H1 (cell line): Measurements from ENCODE around the gene PRR16. TPM values are rescaled to one million over a fixed set of nuclear protein-coding genes. Genes with fewer than 3 reads are reported as not detected.

Experiments used
- CTCF ChIA-PET: fragments of 300-600 bp; sonication (Branson Sonifier 250); formaldehyde crosslinking; loops from one replicate; lab custom pipeline; 2021; ENCODE audit not compliant: partially characterized antibody; lab: Charles Lee
- POLR2A ChIA-PET: fragments of 300-600 bp; sonication (Branson Sonifier 250); formaldehyde crosslinking; loops from one replicate; lab custom pipeline; 2021; ENCODE audit warnings: inconsistent platforms; ENCODE audit not compliant: partially characterized antibody; lab: Charles Lee
- DNase-seq, 2 experiments: peaks; one replicate each; pipeline versions ENCODE4 v3.0.0 to v3.0.0-alpha.2; 2010 to 2022; ENCODE audit warnings: low spot score in 2 of 2, low read depth in 1 of 2, mixed read lengths in 1 of 2
- FAIRE-seq: peaks from 2 replicates; lab custom pipeline; 2011; peaks lifted over from hg19 to GRCh38; lab: Jason Lieb, UNC
- H2AFZ ChIP-seq: 2 replicates; pipeline ENCODE4 v1.8.1; 2012; ENCODE audit warnings: low read length, inconsistent platforms
- H2AK5ac ChIP-seq: 2 replicates; pipeline ENCODE4 v1.6.1; 2013; ENCODE audit warnings: low read depth, low read length
- H2BK120ac ChIP-seq: replicated peaks from 2 replicates; pipeline ENCODE3; 2013; ENCODE audit warnings: low read depth, low read length, inconsistent platforms
- H2BK12ac ChIP-seq: 2 replicates; pipeline ENCODE4 v1.6.1; 2013; ENCODE audit warnings: low read depth, low read length
- H2BK15ac ChIP-seq: 2 replicates; pipeline ENCODE4 v1.6.1; 2013; ENCODE audit warnings: low read length
- H2BK20ac ChIP-seq: 2 replicates; pipeline ENCODE4 v1.6.1; 2013; ENCODE audit warnings: low read length
- H2BK5ac ChIP-seq: 2 replicates; pipeline ENCODE4 v1.6.1; 2013; ENCODE audit warnings: low read depth, low read length
- H3K14ac ChIP-seq: 2 replicates; pipeline ENCODE4 v1.6.1; 2013; ENCODE audit warnings: inconsistent platforms; ENCODE audit not compliant: insufficient read length
- H3K18ac ChIP-seq: 2 replicates; pipeline ENCODE4 v1.6.1; 2013; ENCODE audit warnings: low read length; ENCODE audit errors: extremely low read depth
- H3K23ac ChIP-seq: 2 replicates; pipeline ENCODE4 v1.6.1; 2013; ENCODE audit warnings: inconsistent platforms; ENCODE audit not compliant: insufficient read length
- H3K23me2 ChIP-seq: 2 replicates; pipeline ENCODE4 v1.6.1; 2013; ENCODE audit warnings: low read depth, low read length
- H3K27ac ChIP-seq: 2 replicates; pipeline ENCODE4 v1.6.1; 2011; ENCODE audit warnings: low read depth, low read length, inconsistent platforms
- H3K27me3 ChIP-seq, 4 experiments: replicated peaks in 1 of 4; 1 replicate in 1 of 4; 2 replicates in 3 of 4; pipeline versions ENCODE4 v1.6.1 to v1.8.1; 2011 to 2013; ENCODE audit warnings: low read length in 3 of 4, mild to moderate bottlenecking in 3 of 4, inconsistent platforms in 2 of 4, mixed read lengths in 2 of 4, moderate library complexity in 1 of 4; ENCODE audit not compliant: control insufficient read depth in 3 of 4, insufficient read depth in 3 of 4; ENCODE audit errors: extremely low read depth in 1 of 4
- H3K36me3 ChIP-seq, 4 experiments: 2 replicates each; pipeline versions ENCODE4 v1.6.1 to v1.8.1; 2011 to 2013; ENCODE audit warnings: mild to moderate bottlenecking in 4 of 4, low read length in 3 of 4, moderate library complexity in 2 of 4, control low read depth in 1 of 4, inconsistent platforms in 1 of 4; ENCODE audit not compliant: insufficient read depth in 4 of 4, control insufficient read depth in 2 of 4
- H3K4ac ChIP-seq: replicated peaks from 2 replicates; pipeline ENCODE3; 2013; ENCODE audit warnings: low read length, low read depth, mixed read lengths, inconsistent platforms; ENCODE audit not compliant: insufficient read length
- H3K4me1 ChIP-seq, 4 experiments: replicated peaks in 1 of 4; 1 replicate in 1 of 4; 2 replicates in 3 of 4; pipeline versions ENCODE4 v1.6.1 to v1.8.1; 2011 to 2013; ENCODE audit warnings: low read length in 3 of 4, inconsistent platforms in 2 of 4, mixed read lengths in 1 of 4; ENCODE audit not compliant: insufficient read depth in 4 of 4, control insufficient read depth in 3 of 4
- H3K4me2 ChIP-seq, 2 experiments: 2 replicates each; pipeline versions ENCODE4 v1.6.1 to v1.8.1; 2011 to 2013; ENCODE audit warnings: low read depth in 2 of 2, low read length in 2 of 2, control low read depth in 1 of 2, inconsistent platforms in 1 of 2, mild to moderate bottlenecking in 1 of 2; ENCODE audit not compliant: insufficient read depth in 1 of 2
- H3K4me3 ChIP-seq, 4 experiments: fragments of 200-600, 300-600 bp in 1 of 4; sonication (generic), shearing (Covaris generic), sonication (Bioruptor Twin) in 1 of 4; 2 replicates each; pipeline versions ENCODE4 v1.5.1 to v1.8.1; 2011 to 2016; ENCODE audit warnings: low read length in 4 of 4, low read depth in 3 of 4, control low read depth in 2 of 4, inconsistent platforms in 2 of 4, mild to moderate bottlenecking in 2 of 4, mixed read lengths in 1 of 4, moderate library complexity in 1 of 4; ENCODE audit not compliant: insufficient read depth in 2 of 4; ENCODE audit errors: extremely low read depth in 1 of 4
- H3K56ac ChIP-seq: replicated peaks from 2 replicates; pipeline ENCODE3; 2013; ENCODE audit warnings: low read depth, mild to moderate bottlenecking, mixed read lengths, low read length, inconsistent platforms; ENCODE audit not compliant: insufficient read length
- H3K79me1 ChIP-seq: 2 replicates; pipeline ENCODE4 v1.6.1; 2013; ENCODE audit warnings: low read depth, low read length, control low read depth
- H3K79me2 ChIP-seq, 2 experiments: 2 replicates each; pipeline versions ENCODE4 v1.6.1 to v1.8.1; 2012 to 2013; ENCODE audit warnings: low read length in 2 of 2, mild to moderate bottlenecking in 2 of 2, inconsistent platforms in 1 of 2; ENCODE audit not compliant: insufficient read depth in 2 of 2, control insufficient read depth in 1 of 2
- H3K9ac ChIP-seq, 4 experiments: replicated peaks in 1 of 4; 1 replicate in 1 of 4; 2 replicates in 3 of 4; pipeline versions ENCODE4 v1.6.1 to v1.8.1; 2011 to 2013; ENCODE audit warnings: low read depth in 3 of 4, low read length in 3 of 4, control low read depth in 2 of 4, mild to moderate bottlenecking in 2 of 4, moderate library complexity in 2 of 4, inconsistent platforms in 1 of 4; ENCODE audit errors: extremely low read depth in 1 of 4
- H3K9me3 ChIP-seq, 2 experiments: 2 replicates each; pipeline versions ENCODE4 v1.6.1 to v1.8.1; 2012 to 2013; ENCODE audit warnings: mild to moderate bottlenecking in 2 of 2, moderate library complexity in 2 of 2, control low read depth in 1 of 2, inconsistent platforms in 1 of 2, low read depth in 1 of 2, low read length in 1 of 2, mixed read lengths in 1 of 2; ENCODE audit not compliant: insufficient read depth in 2 of 2
- H4K20me1 ChIP-seq, 2 experiments: replicated peaks in 1 of 2; 2 replicates each; pipeline versions ENCODE3 to v1.8.1; 2011 to 2013; ENCODE audit warnings: inconsistent platforms in 2 of 2, low read length in 2 of 2, mild to moderate bottlenecking in 1 of 2; ENCODE audit not compliant: insufficient read depth in 2 of 2, control insufficient read depth in 1 of 2
- H4K5ac ChIP-seq: 2 replicates; pipeline ENCODE4 v1.6.1; 2013; ENCODE audit warnings: low read length, low read depth, mixed read lengths, inconsistent platforms; ENCODE audit not compliant: insufficient read length
- H4K8ac ChIP-seq: 2 replicates; pipeline ENCODE4 v1.8.0; 2013; ENCODE audit warnings: mild to moderate bottlenecking, moderate library complexity, low read length, inconsistent platforms; ENCODE audit not compliant: insufficient read depth; ENCODE audit errors: extremely low read depth
- H4K91ac ChIP-seq: replicated peaks from 2 replicates; pipeline ENCODE3; 2013; ENCODE audit warnings: low read length, mixed read lengths, inconsistent platforms; ENCODE audit not compliant: insufficient read length
- CHD1 ChIP-seq: IDR thresholded peaks from 2 replicates; pipeline ENCODE4 v1.6.1; 2012; ENCODE audit warnings: low read depth, low read length, improper control_type of control experiment
- EP300 ChIP-seq, 2 experiments: IDR thresholded peaks; 1 replicate in 1 of 2; 2 replicates in 1 of 2; pipeline ENCODE4 v1.6.1; 2011 to 2012; ENCODE audit warnings: low read depth in 2 of 2, low read length in 2 of 2, mild to moderate bottlenecking in 2 of 2, borderline replicate concordance in 1 of 2, inconsistent platforms in 1 of 2, moderate library complexity in 1 of 2
- MAX ChIP-seq: IDR thresholded peaks from 2 replicates; pipeline ENCODE4 v1.6.1; 2012; ENCODE audit warnings: inconsistent platforms
- WGBS, 2 experiments: shearing (Covaris generic) in 1 of 2; methylation state at CpG; one replicate each; pipeline versions ENCODE4 v1.1.6 to v1.1.7; 2013 to 2015; ENCODE audit warnings: low lambda C conversion rate in 2 of 2, mixed read lengths in 2 of 2, inconsistent platforms in 1 of 2, low coverage in 1 of 2, missing lambda C conversion rate in 1 of 2; ENCODE audit not compliant: insufficient replicate concordance in 2 of 2, insufficient coverage in 1 of 2, insufficient read length in 1 of 2; ENCODE audit errors: extremely low coverage in 1 of 2, missing lambda C conversion rate in 1 of 2; 5-methylcytosine and 5-hydroxymethylcytosine counted together
- polyA plus RNA-seq, 7 experiments: library from polyadenylated mRNA; depleted of rRNA in 3 of 7; stranded (reverse) in 5 of 7; unstranded in 2 of 7; fragments of >200 nt in 5 of 7; fragments of 200-250 nt in 2 of 7; gene quantifications; 1 replicate in 5 of 7; 2 replicates in 1 of 7; 4 replicates in 1 of 7; pipeline versions ENCODE4 v1.2.1 to v1.2.3, GENCODE V29; 2011 to 2013; ENCODE audit warnings: missing spikeins in 2 of 7, mixed read lengths in 2 of 7
- total RNA-seq: library from RNA; stranded (reverse); fragmentation: NEBNext Ultra II Directional; extraction: Animal tissue kit (Norgen Biotek cat#: 25700); gene quantifications from 2 replicates; pipeline ENCODE4 v1.2.1, GENCODE V29; 2021

The PRR16 gene
- total and polyA plus RNA-seq, 2 of the 8 experiments (the other 6 are each of a cell fraction or from before 2014, with no cell fraction given) = 0.73 to 1.6 TPM

- FAIRE-seq = no peak
- H4K5ac ChIP-seq = no peak overlapping the region
- H3K18ac ChIP-seq = no peak overlapping the region
- CTCF ChIA-PET = no interaction called here
- H4K91ac ChIP-seq = no peak overlapping the region
- H2BK120ac ChIP-seq = no peak overlapping the region
- no peak overlapping the region for H2BK15ac ChIP-seq
- H3K79me2 ChIP-seq = no peaks in the 10 kb centered on the region
- POLR2A ChIA-PET = no interaction called here
- H3K23me2 ChIP-seq = no peaks in the 10 kb centered on the region
- no peaks in the 10 kb centered on the region for H3K79me1 ChIP-seq
- H3K23ac ChIP-seq = no peak overlapping the region
- no peak overlapping the region for H3K4me2 ChIP-seq
- H2BK12ac ChIP-seq = no peak overlapping the region
- no peak overlapping the region for H2AFZ ChIP-seq
- no peak overlapping the region for H2BK20ac ChIP-seq
- H3K27ac ChIP-seq = no peak overlapping the region
- H3K9ac ChIP-seq = no peak overlapping the region
- TF ChIP-seq MAX = no peak
- no peak for TF ChIP-seq EP300 (IDR thresholded peaks at IDR 0.05; ENCODE audit: borderline replicate concordance in 1 of 2, low read depth in 2 of 2, low read length in 2 of 2)
- no peak for TF ChIP-seq CHD1
- H3K27me3 ChIP-seq = peaks cover 0 to 1% (median 0%) of the 10 kb centered on the region in 4 experiments; a peak in 1 of 7 replicates
- no peak overlapping the region for H2AK5ac ChIP-seq
- H3K14ac ChIP-seq = no peak overlapping the region
- H3K4ac ChIP-seq = no peak overlapping the region
- H4K8ac ChIP-seq = no peak overlapping the region
- no peak overlapping the region for H3K4me3 ChIP-seq
- no peaks in the 10 kb centered on the region for H3K9me3 ChIP-seq
- no peaks in the 10 kb centered on the region for H4K20me1 ChIP-seq
- H3K4me1 ChIP-seq = peaks cover 0 to 4% (median 0%) of the 10 kb centered on the region in 4 experiments; a peak in 2 of 7 replicates
- H3K56ac ChIP-seq = no peak overlapping the region
- H2BK5ac ChIP-seq = no peak overlapping the region
- no peaks in the 10 kb centered on the region for H3K36me3 ChIP-seq
- DNase-seq = no peak
- WGBS, 2 experiments = 95% methylated on average over 1 of the region's 1 CpG; no CpG with 5 or more reads in 1 of the 2 experiments
These were observed 137.9 kb downstream of the PRR16 start for GRCh38 chr5:120602033-120602432.
